ENCODE results near the gene FREM1. TPM values are rescaled to one million over a fixed set of nuclear protein-coding genes. Genes with fewer than 3 reads are reported as not detected.

The FREM1 gene
- total RNA-seq, 1 donor from 2014 or later = not detected

GRCh38 chr9:14775917-14776316 lies 134.3 kb downstream of the FREM1 start:
- ChIA-PET CTCF (no interaction called here), POLR2A (no interaction called here)
- no peak for DNase-seq
- Mint-ChIP-seq H3K4me3 (no peak overlapping the region), H3K27ac (no peak overlapping the region), H3K27me3 (peaks cover 12% of the 10 kb centered on the region), H3K4me1 (no peaks in the 10 kb centered on the region), H3K9me3 (no peaks in the 10 kb centered on the region), H3K36me3 (ENCODE audit: low read depth) (no peaks in the 10 kb centered on the region)
- intact Hi-C loops (cut with micrococcal nuclease) = no loop called here
- no peak for TF ChIP-seq CTCF (IDR thresholded peaks at IDR 0.05)
- ATAC-seq (ENCODE audit: low read depth) = no peak

DNA sequence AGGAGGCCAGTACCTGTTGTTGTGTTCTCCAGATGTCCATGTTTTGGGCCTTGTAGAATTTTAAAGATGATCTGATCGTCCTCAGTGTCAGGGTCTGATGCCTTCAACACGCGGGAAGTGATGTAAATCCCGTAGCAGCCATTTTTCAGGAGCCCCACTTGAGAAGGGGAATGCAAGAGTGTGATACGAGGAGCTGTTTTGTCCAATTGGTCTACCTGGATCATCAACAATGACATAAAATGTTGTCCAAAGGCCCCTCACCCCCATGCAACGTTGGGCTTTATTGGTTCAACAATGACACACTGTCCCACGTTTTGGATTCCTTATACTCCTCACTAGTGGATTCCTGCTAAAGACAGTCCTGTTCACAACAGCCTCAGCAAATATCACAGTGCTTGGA lies 139.6 kb downstream of the FREM1 start:
- Mint-ChIP-seq H3K4me3 (no peak overlapping the region), H3K27ac (no peak overlapping the region), H3K36me3 (ENCODE audit: low read depth) (no peaks in the 10 kb centered on the region), H3K4me1 (no peaks in the 10 kb centered on the region), H3K27me3 (peaks cover 19% of the 10 kb centered on the region), H3K9me3 (no peaks in the 10 kb centered on the region)
- ATAC-seq (ENCODE audit: low read depth) (no peak), DNase-seq (no peak)
- ChIA-PET POLR2A (no interaction called here), CTCF (interaction anchor here (1.3 to 5.7 kb wide), 3 partner anchors 15 to 327 kb away, joined by 3 to 71 read pairs (median 6); no protein-coding TSS in a partner anchor)
- TF ChIP-seq CTCF (IDR thresholded peaks at IDR 0.05) = no peak
- intact Hi-C loops (cut with micrococcal nuclease) = no loop called here

DNA sequence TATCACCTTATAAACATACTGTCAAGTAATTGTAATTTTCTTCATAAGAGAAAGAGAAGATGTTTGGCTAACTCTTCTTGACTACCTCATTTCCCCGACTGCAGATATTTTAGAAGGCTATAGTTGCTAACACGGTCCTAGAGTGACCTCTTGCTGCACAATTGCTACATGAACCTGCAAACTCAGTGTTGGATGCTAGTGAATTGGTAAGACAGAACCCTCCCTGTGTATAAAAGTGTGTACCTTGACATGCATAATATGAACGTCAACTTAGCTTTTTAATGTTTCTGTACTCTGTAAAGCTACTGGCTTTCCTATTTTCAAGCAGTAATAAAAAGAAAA lies 141.0 kb downstream of the FREM1 start:
- H3K4me3 Mint-ChIP-seq = no peak overlapping the region
- ATAC-seq (ENCODE audit: low read depth) = no peak
- no peak for DNase-seq
- H3K9me3 Mint-ChIP-seq = peaks cover under 1% of the 10 kb centered on the region
- POLR2A ChIA-PET = no interaction called here
- intact Hi-C loops (cut with micrococcal nuclease) = loop anchor here (2.0 to 5.0 kb wide), 4 partner anchors 108 to 1417 kb away; no protein-coding TSS in a partner anchor
- CTCF ChIA-PET = interaction anchor here (0.6 to 5.7 kb wide), 21 partner anchors 10 to 416 kb away, joined by 3 to 71 read pairs (median 4); no protein-coding TSS in a partner anchor
- no peak overlapping the region for H3K27ac Mint-ChIP-seq
- peaks cover 20% of the 10 kb centered on the region for H3K27me3 Mint-ChIP-seq
- no peaks in the 10 kb centered on the region for H3K36me3 Mint-ChIP-seq (ENCODE audit: low read depth)
- TF ChIP-seq CTCF (IDR thresholded peaks at IDR 0.05) = no peak
- H3K4me1 Mint-ChIP-seq = no peaks in the 10 kb centered on the region

DNA sequence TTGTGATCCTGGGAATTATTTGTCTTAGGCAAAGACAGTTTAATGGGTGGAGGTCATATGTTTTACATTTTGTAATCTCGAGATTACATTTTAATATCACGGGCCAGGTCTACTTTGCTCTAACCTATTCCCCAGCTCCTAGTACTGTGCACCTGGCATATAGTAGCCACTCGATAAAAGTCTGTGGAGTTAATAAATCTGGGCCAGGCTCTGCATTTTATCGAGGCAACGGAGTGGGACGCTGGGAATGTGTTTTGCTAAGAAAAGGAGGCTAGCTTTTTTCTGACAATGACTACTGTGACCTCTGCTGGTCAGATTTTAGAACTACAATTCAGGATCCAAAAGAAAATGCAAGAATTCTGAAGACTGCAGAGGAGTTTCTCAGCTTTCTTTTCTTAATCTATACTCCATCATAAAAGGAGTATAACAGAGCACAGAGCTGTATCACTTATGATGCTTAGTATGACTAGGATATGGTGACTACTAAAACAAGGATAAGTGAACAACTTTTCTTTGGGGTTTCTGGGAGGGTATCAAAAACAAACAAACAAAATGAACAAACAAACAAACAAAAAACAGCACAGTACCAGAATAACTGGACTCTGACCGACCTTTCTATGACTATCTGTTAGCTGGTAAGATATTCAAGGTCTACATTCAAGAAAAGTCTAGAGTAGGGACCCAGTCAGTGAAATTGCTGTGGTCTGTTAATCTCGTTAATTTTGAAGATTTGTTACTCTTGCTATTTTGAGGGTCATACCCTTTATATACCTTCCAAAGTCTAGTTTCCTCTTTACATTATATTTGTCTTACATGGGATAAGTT lies 141.6 kb downstream of the FREM1 start:
- H3K27me3 Mint-ChIP-seq = peaks cover 24% of the 10 kb centered on the region
- DNase-seq (no peak), ATAC-seq (ENCODE audit: low read depth) (no peak)
- TF ChIP-seq CTCF (IDR thresholded peaks at IDR 0.05) = peak; percentile 84
- H3K4me1 Mint-ChIP-seq = no peaks in the 10 kb centered on the region
- no peaks in the 10 kb centered on the region for H3K36me3 Mint-ChIP-seq (ENCODE audit: low read depth)
- CTCF ChIA-PET = interaction anchor here (0.6 to 5.7 kb wide), 21 partner anchors 10 to 416 kb away, joined by 3 to 71 read pairs (median 4); no protein-coding TSS in a partner anchor
- intact Hi-C loops (cut with micrococcal nuclease) = loop anchor here (1.0 to 5.0 kb wide), 7 partner anchors 78 to 1416 kb away; no protein-coding TSS in a partner anchor
- H3K4me3 Mint-ChIP-seq = no peak overlapping the region
- POLR2A ChIA-PET = no interaction called here
- no peak overlapping the region for H3K27ac Mint-ChIP-seq
- H3K9me3 Mint-ChIP-seq = peaks cover 4% of the 10 kb centered on the region

DNA sequence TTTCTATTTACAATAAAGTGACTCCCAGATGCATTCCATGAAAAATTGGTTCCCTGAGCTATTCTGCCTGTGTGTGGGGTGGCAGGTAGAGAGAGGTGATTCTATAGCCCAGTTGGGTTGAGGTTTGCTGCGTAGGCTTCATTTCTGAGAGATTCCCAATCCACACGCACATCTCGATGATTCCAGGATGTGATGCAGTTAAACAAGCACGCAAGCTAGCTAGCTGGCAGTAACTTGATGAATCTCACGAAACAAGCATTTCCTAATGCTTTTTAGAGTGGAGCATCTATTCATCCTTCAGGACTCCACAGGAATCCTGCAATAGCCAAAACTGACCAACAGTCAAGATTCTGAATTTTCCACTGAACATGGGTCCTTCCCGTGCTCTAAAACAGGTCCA lies 143.9 kb downstream of the FREM1 start:
- Mint-ChIP-seq H3K4me1 (no peaks in the 10 kb centered on the region), H3K27ac (no peak overlapping the region), H3K27me3 (peaks cover 30% of the 10 kb centered on the region), H3K36me3 (ENCODE audit: low read depth) (no peaks in the 10 kb centered on the region), H3K4me3 (no peak overlapping the region), H3K9me3 (peaks cover 4% of the 10 kb centered on the region)
- no peak for TF ChIP-seq CTCF (IDR thresholded peaks at IDR 0.05)
- DNase-seq (no peak), ATAC-seq (ENCODE audit: low read depth) (no peak)
- ChIA-PET CTCF (interaction anchor here (1.1 to 5.7 kb wide), 4 partner anchors 11 to 151 kb away, joined by 4 to 71 read pairs (median 10); no protein-coding TSS in a partner anchor), POLR2A (no interaction called here)
- intact Hi-C loops (cut with micrococcal nuclease) = loop anchor here (5.0 kb wide), 2 partner anchors 324 to 1414 kb away; no protein-coding TSS in a partner anchor

Data from activated B cell treated with CpG ODN at 0.5 μM for 24 hours (primary cell).